Parathyroid adenoma (tissue), 2 donors: Measurements from ENCODE around the gene ARL10.
A peak's percentile ranks its signal among the peaks of the same experiment; 100 is the strongest.

Source experiments
- H2AFZ ChIP-seq: fragments of 300-600 bp; sonication (generic); one replicate; pipeline ENCODE4 v1.7.0; 2017; ENCODE audit warnings: antibody characterized with exemption, mild to moderate bottlenecking
- H3K27ac ChIP-seq: fragments of 300-600 bp; sonication (generic); one replicate; pipeline ENCODE4 v1.7.0; 2017
- H3K27me3 ChIP-seq: fragments of 300-600 bp; sonication (generic); one replicate; pipeline ENCODE4 v1.7.0; 2017; ENCODE audit warnings: low read length; ENCODE audit not compliant: control insufficient read depth, insufficient read depth
- H3K36me3 ChIP-seq: fragments of 300-600 bp; sonication (generic); one replicate; pipeline ENCODE4 v1.7.0; 2017; ENCODE audit warnings: low read length; ENCODE audit not compliant: control insufficient read depth, insufficient read depth
- H3K4me1 ChIP-seq: fragments of 300-600 bp; sonication (generic); one replicate; pipeline ENCODE4 v1.7.0; 2017; ENCODE audit warnings: control low read depth
- H3K4me2 ChIP-seq: fragments of 300-600 bp; sonication (generic); one replicate; pipeline ENCODE4 v1.7.0; 2017; ENCODE audit warnings: low read length
- H3K4me3 ChIP-seq: fragments of 300-600 bp; sonication (generic); one replicate; pipeline ENCODE4 v1.7.0; 2017; ENCODE audit warnings: low read depth, low read length
- H3K79me2 ChIP-seq: fragments of 300-600 bp; sonication (generic); one replicate; pipeline ENCODE4 v1.7.0; 2017; ENCODE audit warnings: control low read depth
- H3K9ac ChIP-seq: fragments of 300-600 bp; sonication (generic); one replicate; pipeline ENCODE4 v1.7.0; 2017; ENCODE audit warnings: mild to moderate bottlenecking
- H3K9me3 ChIP-seq: fragments of 300-600 bp; sonication (generic); one replicate; pipeline ENCODE4 v1.7.0; 2017; ENCODE audit warnings: low read length; ENCODE audit not compliant: control insufficient read depth
- CTCF ChIP-seq: fragments of 300-600 bp; sonication (generic); IDR thresholded peaks from one replicate; pipeline ENCODE4 v1.7.0; 2017; ENCODE audit warnings: antibody characterized with exemption, mild to moderate bottlenecking
- donor health status: primary hyperparathyroidism.

The ARL10 gene

DNA sequence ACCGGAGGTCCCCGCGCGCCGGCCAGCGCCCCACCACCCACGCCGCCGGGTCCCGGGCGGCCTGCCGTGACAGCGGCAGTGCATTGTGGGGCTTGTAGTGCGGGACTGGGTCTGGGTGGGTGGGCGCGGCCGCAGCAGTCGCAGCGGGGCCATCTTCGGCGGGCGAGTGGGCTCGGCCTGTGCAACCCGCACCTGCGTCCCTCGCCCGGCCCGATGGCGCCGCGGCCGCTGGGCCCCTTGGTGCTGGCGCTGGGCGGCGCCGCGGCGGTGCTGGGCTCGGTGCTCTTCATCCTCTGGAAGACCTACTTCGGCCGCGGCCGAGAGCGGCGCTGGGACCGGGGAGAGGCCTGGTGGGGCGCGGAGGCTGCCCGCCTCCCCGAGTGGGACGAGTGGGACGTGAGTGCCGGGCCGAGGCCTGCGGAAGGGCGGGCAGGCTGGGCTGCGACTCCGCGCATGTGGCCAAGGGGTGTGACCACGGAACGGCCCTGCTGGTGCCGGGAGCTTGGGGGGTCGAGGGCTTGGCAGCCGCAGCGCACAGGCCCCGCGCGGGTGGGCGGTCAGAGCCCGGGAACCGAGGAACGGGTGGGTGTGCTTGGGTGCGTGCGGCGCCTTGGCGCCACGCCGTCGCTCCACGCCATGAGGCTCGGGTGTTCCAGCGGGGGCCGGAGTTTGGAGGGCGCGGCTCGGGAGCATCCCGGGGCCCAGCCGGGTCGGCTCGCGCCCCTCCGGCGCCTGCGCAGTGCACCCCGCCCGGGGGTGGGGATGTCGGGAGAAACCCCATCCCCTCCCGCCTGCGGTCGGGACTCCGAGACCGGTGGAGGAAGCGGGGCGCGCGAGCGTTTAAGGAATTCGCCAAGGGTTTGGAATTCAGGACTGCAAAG lies at the start of gene ARL10:
TSS of gene ARL10 (plus strand) at position 137 of the 881 bp plus-strand sequence. CDS start at position 214, 77 bp downstream.
- TF ChIP-seq CTCF: no peak
- Histone ChIP-seq H3K9me3 (no peaks in the 10 kb centered on the region), H3K27me3 (no peaks in the 10 kb centered on the region), H3K4me1 (no peaks in the 10 kb centered on the region), H3K4me2 (peak within 1 kb of the TSS; percentile 45), H3K79me2 (peaks cover 11% of the 10 kb centered on the region), H3K27ac (no peak within 1 kb of the TSS), H3K9ac (no peak within 1 kb of the TSS), H2AFZ (peak within 1 kb of the TSS; percentile 98), H3K36me3 (no peaks in the 10 kb centered on the region), H3K4me3 (peak within 1 kb of the TSS; percentile 25)

DNA sequence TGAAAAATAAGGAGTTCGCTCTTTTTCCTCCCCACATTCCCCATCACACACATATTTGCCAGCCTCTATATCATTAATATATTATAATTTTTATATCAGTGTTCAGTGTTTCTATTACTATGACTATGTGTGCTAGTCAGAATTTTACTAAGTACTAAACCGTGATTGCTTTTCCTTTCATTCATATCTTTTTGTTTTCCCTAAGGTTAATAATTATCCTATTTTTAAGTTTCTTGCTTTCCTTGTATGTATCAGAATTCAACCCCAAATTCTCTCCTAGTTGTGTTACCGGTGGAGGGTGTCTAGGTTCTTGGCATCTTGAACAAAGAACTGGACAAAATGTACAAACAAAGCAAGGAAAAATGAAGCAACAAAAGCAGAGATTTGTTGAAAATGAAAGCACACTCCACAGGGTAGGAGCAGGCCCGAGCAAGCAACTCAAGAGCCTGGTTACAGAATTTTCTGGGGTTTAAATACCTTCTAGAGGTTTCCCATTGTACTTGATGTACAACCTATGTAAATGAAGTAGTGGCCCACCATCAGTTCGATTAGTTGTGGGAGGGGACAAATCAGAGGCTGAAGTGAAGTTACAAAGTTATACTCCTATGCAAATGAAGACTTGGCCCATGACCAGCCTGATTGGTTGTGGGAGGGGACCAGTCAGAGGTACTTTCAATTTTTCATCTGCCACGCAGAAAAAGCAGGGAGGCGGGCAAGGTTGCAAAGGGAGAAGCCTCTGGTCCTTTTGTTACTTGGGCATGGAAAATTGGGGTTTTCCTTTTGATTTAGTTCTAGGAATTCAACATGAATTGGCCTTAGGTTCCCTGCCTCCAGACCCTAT lies 47.5 kb upstream of the ARL10 start:
- Histone ChIP-seq H3K4me3 (no peak overlapping the region), H3K4me2 (no peak overlapping the region), H3K36me3 (no peaks in the 10 kb centered on the region), H3K9ac (no peak overlapping the region), H2AFZ (no peak overlapping the region), H3K79me2 (no peaks in the 10 kb centered on the region), H3K9me3 (no peaks in the 10 kb centered on the region), H3K27ac (no peak overlapping the region), H3K4me1 (no peaks in the 10 kb centered on the region), H3K27me3 (no peaks in the 10 kb centered on the region)
- no peak for TF ChIP-seq CTCF

GRCh38 chr5:176319827-176320554 lies 45.3 kb upstream of the ARL10 start:
- H3K9me3 ChIP-seq: no peaks in the 10 kb centered on the region
- no peaks in the 10 kb centered on the region for H3K4me1 ChIP-seq
- H3K27ac ChIP-seq: no peak overlapping the region
- H3K27me3 ChIP-seq: no peaks in the 10 kb centered on the region
- H3K36me3 ChIP-seq: no peaks in the 10 kb centered on the region
- H3K4me2 ChIP-seq: no peak overlapping the region
- H3K79me2 ChIP-seq: no peaks in the 10 kb centered on the region
- no peak overlapping the region for H3K9ac ChIP-seq
- H2AFZ ChIP-seq: no peak overlapping the region
- no peak overlapping the region for H3K4me3 ChIP-seq
- TF ChIP-seq CTCF: peak; percentile 36

DNA sequence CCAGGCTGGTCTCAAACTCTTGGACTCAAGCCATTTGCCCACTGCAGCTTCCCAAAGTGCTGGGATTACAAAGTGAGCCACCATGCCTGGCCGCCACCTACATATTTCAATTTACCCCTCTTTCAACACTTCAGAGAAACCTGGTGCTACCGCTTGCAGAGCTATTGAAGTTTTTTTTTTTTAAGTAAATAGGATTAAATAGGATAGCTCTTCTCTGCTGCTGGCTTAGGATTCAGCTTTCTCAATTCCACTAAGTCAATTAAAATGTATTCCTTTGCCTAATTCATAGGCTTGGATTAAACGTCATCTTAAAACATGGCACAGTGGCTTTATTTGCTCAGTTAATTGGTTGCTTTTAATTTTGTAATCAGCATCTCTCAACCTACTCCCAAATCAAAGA lies 44.7 kb upstream of the ARL10 start:
- H3K79me2 ChIP-seq: no peaks in the 10 kb centered on the region
- H3K27me3 ChIP-seq: no peaks in the 10 kb centered on the region
- no peak overlapping the region for H3K27ac ChIP-seq
- no peak for TF ChIP-seq CTCF
- no peak overlapping the region for H3K9ac ChIP-seq
- no peak overlapping the region for H3K4me3 ChIP-seq
- H3K36me3 ChIP-seq: no peaks in the 10 kb centered on the region
- H3K9me3 ChIP-seq: no peaks in the 10 kb centered on the region
- no peak overlapping the region for H3K4me2 ChIP-seq
- H2AFZ ChIP-seq: no peak overlapping the region
- no peaks in the 10 kb centered on the region for H3K4me1 ChIP-seq
